Activated T-cell treated with anti-CD3 and anti-CD28 coated beads for 1 hour (primary cell): Measurements from ENCODE around the gene PTPRN2.
"Not testable (repeated sequence)": the region's sequence is repeated elsewhere in the genome, so short reads cannot be mapped to it uniquely, and the experiment has no call there.

Experiments
- DNase-seq: peaks from one replicate; pipeline ENCODE4 v3.0.0-alpha.2; 2020; ENCODE audit warnings: low read depth

The PTPRN2 gene

DNA sequence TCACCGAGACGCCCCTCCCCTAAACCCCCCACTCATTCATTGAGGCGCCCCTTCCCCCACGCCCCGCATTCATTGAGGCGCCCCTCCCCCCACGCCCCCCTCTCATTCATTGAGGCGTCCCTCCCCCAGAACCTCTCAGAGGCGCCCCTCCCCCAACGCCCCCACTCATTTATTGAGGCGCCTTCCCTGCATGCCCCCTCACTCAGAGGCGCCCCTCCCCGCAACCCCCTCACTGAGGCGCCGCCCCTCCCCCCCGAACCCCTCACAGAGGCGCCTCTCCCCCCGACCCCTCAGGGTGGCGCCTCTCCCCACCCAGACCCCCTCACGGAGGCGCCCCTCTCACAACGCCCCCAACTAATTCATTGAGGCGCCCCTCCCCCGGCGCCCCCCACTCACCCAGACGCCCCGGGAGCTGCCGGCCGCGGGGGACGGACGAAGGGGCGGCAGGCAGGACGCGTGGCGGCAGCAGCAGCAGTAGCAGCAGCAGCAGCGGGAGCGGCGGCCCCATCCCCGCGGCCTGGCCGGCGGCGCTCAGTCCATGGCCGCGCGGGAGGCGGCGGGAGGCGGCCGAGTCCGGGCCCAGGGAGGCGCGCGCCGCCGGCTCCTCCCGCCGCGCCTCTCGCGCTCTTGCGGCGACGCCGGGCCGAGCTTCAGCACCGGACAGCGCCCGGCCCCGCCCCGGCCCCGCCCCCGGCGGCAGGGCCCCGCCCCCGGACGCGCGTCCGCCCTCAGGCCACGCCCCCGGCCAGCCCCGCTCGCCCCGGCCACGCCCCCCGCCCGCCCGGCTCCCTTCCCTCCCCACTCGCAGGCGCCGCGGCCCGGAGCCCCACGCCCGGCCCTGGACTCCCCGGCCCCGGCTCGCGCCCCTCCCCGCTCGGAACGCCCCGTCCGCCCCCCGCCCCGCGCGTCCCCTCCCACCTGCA is at the start of gene PTPRN2:
TSS of gene PTPRN2 (minus strand) at position 662 of the 923 bp plus-strand sequence.
- DNase-seq: peak; percentile 43

DNA sequence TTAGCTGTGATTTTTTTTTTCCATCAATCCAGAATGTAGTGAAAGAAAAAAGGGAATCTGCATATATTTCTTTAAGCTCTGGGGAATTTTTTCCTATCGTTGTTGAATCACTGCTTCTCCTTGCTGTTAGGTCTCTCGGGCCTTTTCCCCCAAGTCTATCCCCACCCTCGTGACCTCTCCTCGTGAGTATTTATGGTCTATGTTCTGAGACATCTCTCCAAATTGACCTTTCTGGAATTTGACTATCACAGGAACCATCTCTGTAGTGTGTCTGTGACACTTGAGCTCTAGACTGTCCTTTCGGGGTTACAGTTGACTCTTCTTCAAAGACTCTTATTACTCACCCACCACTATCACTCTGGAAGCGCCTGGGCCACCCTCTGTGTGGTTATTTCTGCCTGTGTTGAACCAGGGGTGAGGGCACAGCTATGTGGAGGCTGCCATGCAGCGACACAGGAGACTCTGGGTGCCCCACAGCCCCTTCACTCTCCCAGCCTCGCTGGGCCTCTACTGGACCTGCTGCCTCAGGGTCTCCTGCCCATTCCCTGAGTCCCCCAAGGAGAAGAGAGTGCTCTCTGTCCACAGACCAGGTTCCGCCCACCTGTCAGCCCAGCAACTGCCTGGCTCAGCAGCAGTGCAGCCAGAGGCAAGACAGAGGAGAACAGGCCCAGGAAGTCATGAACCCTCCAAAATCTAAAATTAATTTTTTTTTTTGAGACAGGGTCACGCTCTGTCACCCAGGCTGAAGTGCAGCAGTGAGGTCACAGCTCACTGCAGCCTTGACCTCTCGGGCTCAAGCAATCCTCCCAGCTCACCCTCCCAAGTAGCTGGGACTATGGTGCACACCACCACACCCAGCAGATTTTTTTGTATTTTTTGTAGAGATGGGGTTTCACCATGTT is 45.7 kb upstream of the PTPRN2 start:
- no peak for DNase-seq

DNA sequence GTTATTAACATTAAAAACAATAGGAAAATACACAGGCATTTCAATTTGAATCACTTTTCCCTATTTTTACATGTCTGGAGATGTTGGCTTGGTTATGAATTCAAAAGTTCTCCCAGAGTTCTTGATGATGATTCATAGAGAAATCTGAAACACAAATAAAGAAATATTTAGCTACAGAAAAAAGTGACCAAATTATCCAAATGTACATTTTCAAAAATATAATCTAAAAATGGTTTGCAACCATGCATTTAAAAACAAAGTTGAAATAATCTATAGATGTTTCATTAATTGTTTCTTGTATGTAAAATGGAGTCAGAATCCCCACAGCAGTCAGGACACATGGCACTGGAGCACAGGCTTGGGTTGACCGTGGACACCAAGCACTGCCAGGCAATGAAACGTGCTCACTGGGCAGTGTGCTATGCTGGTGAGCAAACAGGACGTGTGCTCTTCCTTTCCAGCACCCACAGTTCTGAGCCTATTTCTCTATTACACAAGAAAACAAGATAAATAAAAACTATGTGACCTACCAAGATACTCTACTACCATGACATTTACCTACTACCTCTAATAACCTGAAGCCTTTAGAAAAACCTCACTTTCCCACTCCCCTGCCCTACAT is 44.1 kb upstream of the PTPRN2 start:
- DNase-seq: no peak

DNA sequence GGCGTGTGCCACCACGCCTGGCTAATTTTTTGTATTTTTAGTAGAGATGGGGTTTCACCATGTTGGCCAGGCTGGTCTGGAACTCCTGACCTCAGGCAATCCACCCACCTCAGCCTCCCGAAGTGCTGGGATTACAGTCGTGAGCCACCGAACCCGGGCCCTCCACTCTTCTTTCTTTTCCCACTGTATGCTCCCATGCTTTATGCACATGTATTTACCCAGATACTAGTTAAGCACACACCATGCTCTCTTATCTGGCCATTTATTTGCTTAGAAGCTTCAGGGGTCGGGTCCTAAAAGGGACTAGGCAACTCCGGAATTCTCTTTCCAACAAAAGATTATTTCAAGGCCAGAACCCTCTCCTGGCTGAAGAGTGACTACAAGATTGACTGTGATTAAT is 38.7 kb upstream of the PTPRN2 start:
- not testable (repeated sequence) for DNase-seq

DNA sequence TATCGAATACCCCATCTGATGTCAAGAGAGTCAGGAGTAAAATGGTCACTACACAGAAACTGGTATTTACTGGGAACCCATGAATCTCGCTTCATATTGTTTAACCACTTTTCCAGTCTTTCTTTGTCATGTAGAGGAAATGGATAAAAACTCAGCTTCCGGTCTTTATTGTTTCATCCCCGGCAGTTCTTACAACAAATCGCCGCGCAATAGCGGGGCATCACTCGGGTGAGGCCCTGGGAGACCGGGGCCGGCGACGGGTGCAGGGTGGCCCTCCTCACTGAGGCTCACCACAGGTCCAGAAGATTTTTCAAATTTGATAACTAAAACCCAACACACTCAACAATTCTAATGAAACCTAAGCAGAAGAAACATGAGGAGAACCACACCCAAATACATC is 35.6 kb upstream of the PTPRN2 start:
- no peak for DNase-seq

DNA sequence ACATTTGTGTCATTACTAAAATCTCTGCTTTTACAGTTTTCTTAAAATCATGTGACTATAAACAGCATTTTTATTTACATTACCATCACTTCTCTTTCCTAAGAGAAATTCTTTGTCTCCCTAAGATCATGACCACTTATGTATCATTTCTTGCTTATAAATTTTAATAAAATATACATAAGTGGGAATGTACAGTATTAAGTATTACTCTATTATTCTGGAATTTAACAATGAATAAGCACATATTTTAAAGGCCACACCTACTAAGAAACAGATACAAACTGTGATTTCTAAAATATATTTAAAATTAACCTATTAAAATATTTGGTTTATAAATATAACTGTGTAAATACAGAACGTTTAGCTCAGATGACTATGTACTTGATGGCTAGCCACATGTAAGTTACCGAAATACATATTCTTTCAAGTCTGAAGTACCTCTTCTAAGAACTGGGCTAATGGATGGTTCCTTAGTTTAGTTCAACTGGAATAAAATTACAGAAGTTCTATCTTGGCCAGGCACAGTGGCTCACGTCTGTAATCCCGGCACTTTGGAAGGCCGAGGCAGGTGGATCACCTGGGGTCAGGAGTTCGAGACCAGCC is 33.3 kb upstream of the PTPRN2 start:
- no peak for DNase-seq

DNA sequence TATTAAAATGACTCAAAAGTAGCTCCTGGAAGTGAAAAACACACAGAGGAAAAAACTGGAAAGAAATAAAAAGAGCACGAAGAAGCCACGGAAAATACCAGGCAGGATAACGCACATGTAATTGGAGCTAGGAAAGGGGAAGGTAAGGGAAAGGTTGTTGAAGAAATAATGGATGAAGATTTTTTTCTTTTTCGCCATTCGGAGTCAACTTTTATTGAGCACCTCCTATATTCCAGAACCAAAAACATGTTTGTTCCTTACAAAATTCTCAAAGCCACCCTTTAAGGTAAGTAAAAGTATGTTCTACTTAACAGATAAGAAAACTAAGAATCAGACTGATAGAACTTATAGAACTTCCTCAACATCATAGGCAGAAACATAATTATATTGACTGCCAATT is 32.8 kb upstream of the PTPRN2 start:
- no peak for DNase-seq

DNA sequence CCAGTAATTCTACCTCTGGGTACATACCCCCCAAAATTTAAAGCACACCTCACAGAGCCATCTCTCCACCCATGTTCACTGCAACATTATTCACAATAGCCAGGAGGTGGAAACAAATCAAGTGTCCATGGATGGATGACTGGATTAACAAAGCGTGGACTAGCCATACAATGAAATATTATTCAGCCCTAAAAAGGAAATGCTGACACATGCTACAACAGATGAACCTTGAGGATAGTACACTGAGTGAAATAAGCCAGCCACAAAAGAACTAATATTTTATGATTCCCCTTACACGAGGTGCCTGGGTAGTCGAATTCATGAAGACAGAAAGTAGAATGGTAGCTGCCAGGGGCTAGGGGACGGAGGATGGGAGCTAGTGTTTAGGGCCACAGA is 31.1 kb upstream of the PTPRN2 start:
- DNase-seq: no peak

DNA sequence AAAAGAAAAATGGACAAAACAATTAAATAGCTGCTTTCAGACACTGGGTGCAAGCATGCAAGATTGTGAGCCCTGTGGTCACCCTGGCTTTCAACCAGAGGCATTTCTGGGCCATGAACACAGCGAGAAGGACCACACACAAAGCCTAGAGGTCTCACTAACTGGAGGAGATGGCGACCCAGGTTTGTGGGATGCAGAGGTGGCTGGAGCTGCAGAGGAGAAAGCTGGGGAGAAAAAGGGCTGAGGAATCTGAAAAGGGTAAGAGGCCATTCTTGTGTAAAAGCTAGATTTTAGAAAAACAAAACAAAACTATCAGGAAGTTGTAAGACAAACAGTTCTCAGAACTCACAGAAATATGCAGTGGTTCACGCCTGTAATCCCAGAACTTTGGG is 30.1 kb upstream of the PTPRN2 start:
- DNase-seq: no peak

DNA sequence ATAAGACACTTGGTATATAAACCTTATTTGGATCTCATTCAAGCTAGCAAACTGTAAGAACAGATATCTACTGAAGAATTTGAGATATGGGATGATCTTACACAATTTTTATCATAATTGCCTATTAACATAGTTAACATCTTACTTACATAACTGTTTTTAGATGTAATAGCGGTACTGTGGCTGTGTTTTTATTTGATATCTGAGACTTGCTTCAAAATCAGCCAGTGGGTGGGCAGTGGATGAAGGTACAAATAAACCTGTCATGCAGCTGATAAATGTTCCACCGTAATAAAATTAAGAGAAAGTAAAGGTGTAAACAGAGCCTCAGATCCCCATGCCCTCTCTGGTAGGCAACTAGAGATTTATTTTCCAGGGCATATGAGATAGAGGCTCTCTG is 28.4 kb upstream of the PTPRN2 start:
- no peak for DNase-seq

DNA sequence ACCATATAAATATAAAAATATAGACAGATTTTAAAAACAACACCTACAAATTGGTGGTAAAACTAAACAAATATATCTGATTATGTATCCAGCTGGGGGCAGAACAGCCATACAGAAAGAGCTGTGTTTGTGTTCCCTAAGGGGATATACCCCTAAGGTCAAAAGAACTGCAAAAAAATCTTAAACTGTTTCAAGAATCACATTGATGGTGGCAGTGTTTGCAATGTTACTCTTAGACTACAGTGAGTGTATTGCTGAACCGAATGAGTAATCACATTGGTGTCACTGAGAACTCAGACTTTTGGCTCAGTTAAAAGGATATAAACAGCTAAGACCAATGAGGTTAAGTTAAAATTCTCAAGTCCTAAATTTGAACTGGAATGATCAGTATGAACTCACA is 27.1 kb upstream of the PTPRN2 start:
- DNase-seq: no peak

DNA sequence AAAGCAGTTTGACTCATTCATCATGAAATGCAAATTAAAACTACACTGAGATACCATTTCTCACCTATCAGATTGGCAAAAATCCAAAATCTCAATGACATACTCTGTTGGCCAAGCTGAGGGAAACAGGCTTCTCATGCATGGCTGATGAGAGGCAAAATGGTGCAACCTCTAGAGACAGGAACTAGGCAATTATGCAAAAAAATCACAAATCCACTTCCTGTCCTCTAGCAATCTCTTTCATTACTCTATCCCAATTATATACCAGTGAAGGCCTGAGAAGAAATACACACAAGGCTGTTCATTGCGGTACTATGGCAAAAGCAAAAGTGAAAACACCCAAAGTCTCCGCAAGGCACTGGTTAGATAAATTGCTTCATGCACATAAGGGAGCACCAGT is 25.9 kb upstream of the PTPRN2 start:
- DNase-seq: no peak

DNA sequence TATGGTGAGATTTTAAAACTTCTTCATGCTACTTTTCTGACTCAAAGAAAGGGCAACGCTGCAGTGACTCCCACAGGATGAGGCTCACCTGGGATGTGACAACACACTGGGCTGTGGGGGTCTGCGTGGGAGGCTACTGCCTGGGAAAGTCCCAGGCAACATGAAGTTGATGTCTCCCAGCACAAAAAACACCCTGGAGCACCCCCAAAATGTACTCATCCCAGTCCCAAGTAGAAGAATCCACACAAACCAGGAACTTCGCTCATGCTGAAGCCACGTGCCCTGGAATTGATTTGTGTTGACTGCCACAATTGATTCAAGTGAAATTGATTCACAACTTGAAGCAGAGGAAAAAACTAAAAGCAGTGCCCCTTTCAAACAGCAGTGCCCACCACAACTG is 24.9 kb upstream of the PTPRN2 start:
- no peak for DNase-seq

DNA sequence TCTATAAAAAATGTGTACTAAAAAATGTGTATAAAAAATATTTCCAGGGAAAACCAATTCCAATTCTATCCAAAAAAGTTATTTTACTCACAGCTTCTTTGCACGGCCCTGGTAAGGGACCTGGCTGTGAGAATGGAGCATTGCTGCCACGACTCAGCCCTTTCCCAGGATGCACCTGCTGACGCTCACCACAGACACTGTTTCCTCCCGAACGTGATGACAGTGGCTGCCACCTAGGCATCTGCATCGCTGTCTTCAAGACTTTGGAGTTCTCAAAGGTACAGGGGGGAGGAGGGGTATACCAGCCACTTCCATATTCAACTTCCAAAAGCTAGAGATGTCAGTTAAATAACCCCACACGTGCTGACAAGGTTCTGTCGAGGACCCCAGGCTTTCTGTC is 23.9 kb upstream of the PTPRN2 start:
- DNase-seq: no peak

DNA sequence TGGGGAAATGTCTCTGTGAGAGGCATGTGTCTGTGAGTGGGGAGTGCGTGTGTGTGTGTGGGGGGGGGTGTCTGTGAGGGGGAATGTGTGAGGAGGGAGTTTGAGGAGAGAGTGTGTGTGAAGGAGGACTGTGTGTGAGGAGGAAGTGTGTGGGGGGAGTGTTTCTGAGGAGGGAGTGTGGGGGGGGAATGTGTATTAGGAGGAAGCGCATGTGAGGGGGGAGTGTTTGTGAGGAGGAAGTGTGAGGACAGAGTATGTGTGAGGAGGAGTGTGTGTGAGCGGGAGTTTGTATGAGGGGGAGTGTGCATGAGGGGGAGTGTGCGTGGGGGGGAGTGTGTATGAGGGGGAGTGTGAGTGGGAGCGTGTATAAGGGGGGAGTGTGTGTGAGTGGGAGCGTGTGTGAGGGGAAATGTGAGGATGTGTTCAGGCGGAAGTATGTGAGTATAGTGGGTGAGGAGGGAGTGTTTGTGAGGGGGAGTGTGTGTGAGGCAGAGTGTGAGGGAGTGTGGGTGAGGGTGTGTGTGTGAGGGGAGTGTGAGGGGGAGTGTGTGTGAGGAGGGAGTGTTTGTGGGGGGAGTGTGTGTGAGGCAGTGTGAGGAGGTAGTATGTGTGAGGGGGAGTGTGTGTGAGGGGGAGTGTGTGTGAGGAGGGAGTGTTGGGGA is 21.8 kb upstream of the PTPRN2 start:
- DNase-seq: no peak

DNA sequence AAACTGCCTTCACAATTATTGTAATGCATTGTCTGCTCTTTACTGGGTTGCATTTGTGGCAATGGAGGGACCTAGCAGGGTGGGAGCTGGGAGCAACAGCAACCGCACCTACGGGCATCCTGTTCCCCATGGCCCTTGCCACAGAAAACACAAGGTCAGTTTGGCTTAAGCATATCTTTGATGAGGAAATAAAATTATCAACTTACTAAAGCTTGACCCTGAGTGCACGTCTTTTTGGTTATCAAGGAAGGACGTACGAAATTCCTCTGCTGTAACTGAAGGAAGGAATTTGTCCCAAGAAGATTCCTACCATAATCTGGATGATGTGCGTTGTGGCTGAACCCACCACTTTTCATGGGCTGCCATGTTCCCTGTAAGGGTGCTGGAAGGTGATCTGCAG is 19.9 kb upstream of the PTPRN2 start:
- DNase-seq: no peak

DNA sequence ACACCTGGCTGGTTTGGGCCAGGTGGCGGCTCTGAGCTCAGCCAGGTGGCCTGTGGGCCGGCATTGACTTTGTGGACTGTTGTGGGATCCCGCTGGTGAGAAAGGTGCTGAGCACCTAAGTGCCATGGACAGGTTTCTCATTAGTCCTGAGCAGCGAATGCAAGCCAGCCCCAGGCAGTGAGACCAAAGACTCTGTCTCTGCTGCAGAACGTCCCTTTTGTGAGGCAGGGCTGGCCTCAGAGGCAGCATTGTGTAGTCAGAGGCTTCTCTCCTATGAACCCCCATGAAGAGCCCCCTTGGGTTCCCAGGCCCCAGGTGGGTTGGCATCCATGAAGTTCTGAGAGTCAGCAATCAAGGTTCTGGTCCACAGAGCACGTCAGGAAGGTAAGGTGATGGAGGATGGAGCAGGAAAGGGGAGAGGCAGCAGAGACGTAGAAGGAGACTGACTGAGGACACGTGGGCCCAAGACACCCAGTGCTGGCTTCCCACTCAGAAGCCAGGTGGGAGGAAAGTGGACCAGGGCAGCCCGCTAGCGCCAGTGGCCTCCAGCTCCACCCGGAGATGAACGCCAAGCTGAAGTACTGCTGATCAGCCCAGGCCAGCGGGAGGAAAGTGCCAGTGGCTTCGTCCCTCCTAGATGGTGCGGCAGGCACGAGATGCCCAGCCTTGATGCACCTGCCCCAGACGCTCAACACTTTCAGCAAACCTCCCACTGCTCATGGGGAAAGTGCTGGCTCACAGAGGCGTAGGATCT is 19.2 kb upstream of the PTPRN2 start:
- no peak for DNase-seq

DNA sequence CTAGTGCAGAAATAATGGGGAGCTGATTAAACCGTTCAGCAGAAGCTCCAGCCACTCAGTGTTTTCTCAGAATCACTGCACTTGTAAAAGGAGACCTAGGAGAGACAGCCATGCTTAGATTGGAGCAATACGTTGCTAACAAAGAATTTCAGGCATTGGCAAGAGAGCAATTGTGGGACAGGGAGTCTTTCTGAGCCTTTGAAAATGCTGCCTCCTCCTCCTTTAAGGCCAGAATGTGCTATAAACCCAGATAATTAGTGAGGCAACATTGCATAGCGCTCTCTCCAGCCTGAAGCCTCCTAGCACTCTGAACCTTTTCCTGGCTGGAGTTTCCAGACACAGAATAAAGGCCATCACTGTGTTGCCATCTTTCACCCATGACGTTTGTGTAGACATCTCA is 18.5 kb upstream of the PTPRN2 start:
- no peak for DNase-seq

DNA sequence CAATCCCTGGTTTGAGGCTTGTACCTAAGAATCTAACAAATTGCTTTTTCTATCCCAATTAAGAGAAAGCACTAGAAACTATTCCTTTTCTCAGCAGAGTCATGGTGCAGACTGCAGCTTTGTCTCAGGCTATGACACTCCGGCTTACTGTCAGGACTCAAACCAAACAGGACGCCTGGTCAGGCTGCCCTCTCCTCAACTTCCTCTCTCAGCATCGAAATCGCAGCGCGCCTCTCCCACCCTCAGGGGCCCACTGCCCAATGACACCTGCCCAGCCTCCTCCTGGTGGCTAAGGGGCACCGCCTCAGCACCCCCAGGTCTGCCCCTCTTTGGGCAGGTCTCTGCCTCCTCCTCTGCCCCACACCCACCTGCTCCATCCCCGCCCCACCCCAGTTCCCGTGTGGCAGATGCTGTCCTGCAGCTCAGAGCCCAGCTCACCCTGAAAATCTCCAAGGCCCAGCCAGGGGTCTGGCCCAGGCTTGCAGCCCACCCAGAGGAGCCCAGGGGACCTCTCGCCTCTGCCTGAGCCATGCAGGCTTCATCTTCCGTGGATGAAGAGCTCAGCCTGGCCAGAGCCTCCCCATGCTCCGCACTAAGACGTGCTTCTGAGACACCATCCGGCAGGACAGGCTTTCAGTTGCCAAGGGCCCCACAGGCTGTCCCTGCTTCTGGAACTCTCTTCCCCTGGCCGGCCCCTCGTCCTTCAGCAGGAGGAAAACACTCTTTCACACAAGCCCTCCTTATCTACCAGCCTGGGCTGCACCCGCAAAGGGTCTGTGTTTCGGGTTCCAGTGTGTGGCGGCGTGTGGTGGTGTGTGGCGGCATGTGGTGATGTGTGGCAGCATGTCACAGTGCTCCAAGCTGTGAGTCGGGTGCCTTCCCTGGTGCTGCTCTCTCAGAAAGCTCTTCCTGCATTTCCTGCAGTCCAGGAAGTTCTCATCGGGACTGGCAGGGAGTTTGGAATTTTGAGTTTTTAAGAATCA is 16.4 kb upstream of the PTPRN2 start:
- DNase-seq: no peak
